ENCODE data around the gene CLEC9A.

GRCh38 chr12:10084733-10085132 is 54.3 kb downstream of the CLEC9A start:
- TF ChIP-seq TOX (CRISPR knock-in tag; IDR thresholded peaks at IDR 0.05; ENCODE audit: borderline replicate concordance) (no peak), PATZ1 (CRISPR knock-in tag; IDR thresholded peaks at IDR 0.05; ENCODE audit: borderline replicate concordance) (no peak), CREB5 (CRISPR knock-in tag; IDR thresholded peaks at IDR 0.05; ENCODE audit: low read depth) (no peak), SNAI2 (CRISPR knock-in tag; IDR thresholded peaks at IDR 0.05) (no peak), ZNF565 (CRISPR knock-in tag; conservative IDR thresholded peaks at IDR 0.05; ENCODE audit: low read depth) (no peak), PPARA (CRISPR knock-in tag; IDR thresholded peaks at IDR 0.05; ENCODE audit: borderline replicate concordance) (no peak), CSDC2 (CRISPR knock-in tag; IDR thresholded peaks at IDR 0.05) (no peak)
